Stomach smooth muscle (tissue), 2 donors: ENCODE results near the gene GTF2I.
"Not testable (repeated sequence)": the region's sequence is repeated elsewhere in the genome, so short reads cannot be mapped to it uniquely, and the experiment has no call there.

ENCODE experiments used
- H3K27ac ChIP-seq: one replicate; pipeline ENCODE4 v1.7.0; 2013; ENCODE audit warnings: mild to moderate bottlenecking, low read length, inconsistent platforms
- H3K27me3 ChIP-seq, 2 donors: one replicate each; pipeline ENCODE4 v1.7.0; 2013; ENCODE audit warnings: low read length in 2 of 2; ENCODE audit not compliant: insufficient read depth in 2 of 2, control insufficient read depth in 1 of 2
- H3K36me3 ChIP-seq, 2 donors: one replicate each; pipeline ENCODE4 v1.7.0; 2013; ENCODE audit warnings: low read length in 2 of 2; ENCODE audit not compliant: control insufficient read depth in 2 of 2, insufficient read depth in 2 of 2
- H3K4me1 ChIP-seq: one replicate; pipeline ENCODE4 v1.7.0; 2013; ENCODE audit warnings: low read length; ENCODE audit not compliant: control insufficient read depth, insufficient read depth
- H3K4me3 ChIP-seq, 2 donors: one replicate each; pipeline ENCODE4 v1.7.0; 2013; ENCODE audit warnings: low read length in 2 of 2
- H3K9ac ChIP-seq, 2 donors: one replicate each; pipeline ENCODE4 v1.7.0; 2013; ENCODE audit warnings: low read length in 2 of 2, mild to moderate bottlenecking in 1 of 2
- H3K9me3 ChIP-seq, 2 donors: one replicate each; pipeline ENCODE4 v1.7.0; 2013; ENCODE audit warnings: low read length in 2 of 2; ENCODE audit not compliant: control insufficient read depth in 2 of 2
- donor health status: healthy.
- donor health status: Pancreatic carcinoma.

Gene GTF2I

DNA sequence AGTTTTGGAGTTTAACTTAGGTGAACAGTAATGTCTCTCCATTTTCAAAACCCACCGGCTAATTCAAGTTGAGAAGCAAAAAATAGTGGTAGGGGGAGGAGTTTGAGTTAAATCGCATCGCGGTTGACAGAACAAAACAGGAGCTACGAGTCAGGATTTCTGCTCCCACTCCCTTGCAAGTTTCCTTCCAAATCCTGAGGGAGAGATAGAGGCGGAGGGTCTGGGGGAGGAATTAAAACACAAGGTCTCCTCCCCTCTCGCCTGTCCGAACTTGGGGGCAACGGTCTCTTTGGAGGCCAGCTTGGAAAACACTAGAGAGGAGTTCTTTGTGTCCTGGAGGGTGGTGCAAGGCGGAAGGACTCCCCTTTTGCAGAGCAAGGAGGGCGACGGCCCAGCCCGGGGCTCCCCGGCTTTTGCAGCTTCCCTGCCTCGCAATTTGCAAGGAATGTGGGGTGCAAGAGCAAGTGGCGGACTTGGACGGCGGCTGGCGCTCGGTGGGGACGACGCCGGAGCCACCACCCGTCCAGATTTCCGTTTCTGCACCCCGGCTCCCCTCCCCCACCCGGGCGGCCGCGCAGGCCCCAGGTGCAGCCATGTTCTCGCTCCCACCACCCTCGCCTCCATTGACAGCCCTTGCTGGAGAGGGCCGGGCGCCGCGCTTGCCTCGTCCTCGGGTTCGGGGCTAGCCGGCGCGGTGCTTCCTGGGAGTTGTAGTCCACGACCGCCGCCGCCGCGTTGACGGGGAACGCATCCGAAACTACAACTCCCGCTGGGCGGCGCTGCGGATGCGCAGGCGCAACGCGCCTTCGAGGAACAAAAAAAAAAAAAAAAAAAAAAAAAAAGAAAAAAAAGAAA lies 454 bp upstream of the GTF2I start:
- Histone ChIP-seq H3K4me1 (peaks cover 37% of the 10 kb centered on the region), H3K27me3 (no peaks in the 10 kb centered on the region), H3K4me3 (peak overlapping the region; percentile 85 to 87), H3K27ac (peak overlapping the region; percentile 95), H3K9ac (peak overlapping the region; percentile 78 to 88), H3K36me3 (no peaks in the 10 kb centered on the region), H3K9me3 (no peaks in the 10 kb centered on the region)

DNA sequence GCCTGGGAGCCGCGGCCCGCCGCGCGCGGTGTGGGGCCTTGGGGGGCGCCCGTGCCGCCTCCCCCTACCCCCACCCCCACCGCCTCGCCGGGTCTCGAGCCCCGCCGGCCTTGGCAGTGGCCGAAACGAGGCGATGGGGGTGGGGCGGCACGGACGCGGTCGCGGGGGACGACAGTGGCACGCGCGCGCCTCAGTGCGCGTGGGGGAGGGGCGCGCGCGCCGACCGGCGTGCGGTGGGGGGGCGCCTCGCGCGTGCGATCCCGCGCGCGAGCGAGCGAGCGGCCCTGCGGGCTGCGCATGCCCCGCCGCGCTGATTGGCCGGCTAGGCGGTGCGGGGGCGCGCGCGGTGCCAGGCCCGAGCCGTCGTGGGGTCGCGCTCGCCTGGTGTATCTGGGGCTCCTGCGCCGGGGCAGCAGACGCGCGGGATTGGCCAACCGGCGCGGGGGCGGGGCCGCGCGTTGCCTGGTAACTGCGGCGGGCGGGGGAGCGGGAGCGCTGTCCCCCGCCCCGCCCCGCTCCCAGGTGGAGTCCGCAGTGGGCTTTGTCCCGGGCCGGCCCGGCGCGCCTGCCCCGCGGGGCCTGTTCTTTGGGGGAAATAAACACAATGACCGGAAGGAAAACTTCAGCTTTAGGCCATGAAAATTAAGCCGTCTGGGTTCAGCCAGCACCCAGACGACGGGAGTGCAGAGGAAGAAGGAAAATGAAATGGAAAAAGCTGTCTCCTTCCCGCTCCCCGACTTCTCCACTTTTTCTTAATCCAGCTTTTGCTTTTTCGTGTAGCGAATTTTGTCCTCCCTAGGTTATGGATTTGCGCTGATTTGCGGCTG lies 873 bp downstream of the GTF2I start:
- H3K4me3 ChIP-seq: peak overlapping the region; percentile 70 to 87
- peak overlapping the region; percentile 75 to 88 for H3K9ac ChIP-seq
- H3K9me3 ChIP-seq: no peaks in the 10 kb centered on the region
- H3K27ac ChIP-seq: peak overlapping the region; percentile 95
- no peaks in the 10 kb centered on the region for H3K27me3 ChIP-seq
- peaks cover 42% of the 10 kb centered on the region for H3K4me1 ChIP-seq
- H3K36me3 ChIP-seq: no peaks in the 10 kb centered on the region

DNA sequence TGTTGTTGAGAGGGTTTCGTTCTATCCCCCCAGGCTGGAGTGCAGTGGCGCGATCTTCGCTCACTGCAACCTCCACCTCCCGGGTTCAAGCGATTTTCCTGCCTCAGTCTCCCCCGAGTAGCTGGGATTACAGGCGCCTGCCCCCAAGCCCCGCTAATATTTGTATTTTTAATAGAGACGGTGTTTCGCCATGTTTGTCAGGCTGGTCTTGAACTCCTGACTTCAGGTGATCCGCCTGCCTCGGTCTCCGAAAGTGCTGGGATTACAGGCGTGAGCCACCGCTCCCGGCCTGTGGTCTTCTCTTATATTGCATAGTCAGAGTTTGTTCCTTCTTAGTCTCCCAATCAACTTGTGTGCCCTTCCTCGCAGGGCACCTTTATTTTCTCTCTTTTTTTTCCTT lies 2.7 kb downstream of the GTF2I start:
- peaks cover 42% of the 10 kb centered on the region for H3K4me1 ChIP-seq
- H3K9me3 ChIP-seq, H3K27me3 ChIP-seq, H3K36me3 ChIP-seq, H3K9ac ChIP-seq: not testable (repeated sequence)
- H3K4me3 ChIP-seq: peak overlapping the region in 1 of 2 donors; percentile 57
- H3K27ac ChIP-seq: peak overlapping the region; percentile 58

DNA sequence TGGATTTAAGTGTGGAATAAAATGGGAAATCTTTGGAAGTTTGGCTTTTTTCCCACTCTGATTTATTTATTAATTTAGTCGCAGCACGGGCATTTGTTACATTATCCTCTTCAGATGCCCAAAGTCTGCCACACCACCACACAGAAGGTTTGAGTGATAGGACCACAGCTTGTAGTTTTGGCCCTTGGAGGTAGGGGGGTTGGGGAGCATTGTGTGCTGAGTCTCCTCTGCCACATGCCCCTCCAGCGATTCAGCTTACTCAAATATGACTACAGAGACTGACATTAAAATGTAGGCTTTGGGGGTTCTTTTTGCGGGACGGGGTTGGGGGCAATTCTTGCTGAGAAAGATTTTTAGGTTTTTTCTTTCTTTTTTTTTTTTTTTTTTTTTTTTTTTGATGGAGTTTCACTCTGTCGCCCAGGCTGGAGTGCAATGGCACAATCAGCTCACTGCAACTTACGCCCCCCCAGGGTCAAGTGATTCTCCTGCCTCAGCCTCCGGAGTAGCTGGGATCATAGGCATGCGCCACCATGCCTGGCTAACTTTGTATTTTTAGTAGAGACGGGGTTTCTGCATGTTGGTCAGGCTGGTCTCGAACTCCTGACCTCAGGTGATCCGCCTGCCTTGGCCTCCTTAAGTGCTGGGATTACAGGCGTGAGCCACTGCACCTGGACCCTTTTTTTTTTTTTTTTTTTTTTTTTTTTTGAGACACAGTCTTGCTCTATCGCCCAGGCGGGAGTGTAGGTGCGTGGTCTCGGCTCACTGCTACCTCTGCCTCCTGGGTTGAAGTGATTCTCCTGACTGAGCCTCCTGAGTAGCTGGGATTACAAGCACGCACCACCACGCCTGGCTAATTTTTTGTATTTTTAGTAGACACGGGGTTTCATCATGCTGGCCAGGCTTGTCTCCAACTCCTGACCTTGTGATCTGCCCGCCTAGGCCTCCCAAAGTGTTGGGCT lies 4.6 kb downstream of the GTF2I start:
- not testable (repeated sequence) for H3K9ac ChIP-seq
- H3K4me1 ChIP-seq: peaks cover 28% of the 10 kb centered on the region

DNA sequence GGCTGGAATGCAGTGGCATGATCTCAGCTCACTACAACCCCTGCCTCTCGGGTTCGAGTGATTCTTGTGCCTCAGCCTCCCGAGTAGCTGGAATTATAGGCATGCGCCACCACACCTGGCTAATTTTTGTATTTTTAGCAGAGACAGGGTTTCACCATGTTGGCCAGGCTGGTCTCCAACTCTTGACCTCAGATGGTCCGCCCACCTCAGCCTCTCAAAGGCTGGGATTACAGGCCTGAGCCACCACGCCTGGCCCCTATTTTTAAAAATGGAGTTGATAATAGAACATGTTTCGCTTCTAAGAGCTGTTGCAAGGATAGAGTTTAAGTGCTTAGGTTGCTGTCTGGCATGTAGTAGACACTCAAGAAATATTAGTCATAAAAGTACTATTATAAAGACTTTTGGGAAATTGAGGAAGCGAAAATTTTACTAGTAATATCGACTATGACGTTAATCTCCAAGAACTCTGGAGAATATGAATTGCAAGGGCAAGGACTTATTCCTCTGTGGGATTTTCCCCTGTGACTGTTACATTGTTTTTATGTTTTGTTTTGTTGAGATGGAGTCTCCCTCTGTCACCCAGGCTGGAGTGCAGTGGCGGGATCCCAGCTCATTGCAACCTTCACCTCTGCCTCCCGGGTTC lies 7.9 kb downstream of the GTF2I start:
- H3K9me3 ChIP-seq: no peaks in the 10 kb centered on the region
- H3K9ac ChIP-seq: no peak overlapping the region
- peaks cover 0 to 3% of the 10 kb centered on the region in 2 donors for H3K36me3 ChIP-seq
- no peak overlapping the region for H3K4me3 ChIP-seq
- H3K4me1 ChIP-seq: peaks cover 17% of the 10 kb centered on the region
- no peaks in the 10 kb centered on the region for H3K27me3 ChIP-seq
- no peak overlapping the region for H3K27ac ChIP-seq

More for the DNA sequence above, 4.6 kb downstream of the GTF2I start:
- H3K27me3 ChIP-seq, H3K9me3 ChIP-seq, H3K36me3 ChIP-seq: not testable (repeated sequence)
- H3K27ac ChIP-seq: peak overlapping the region; percentile 31
- peak overlapping the region in 1 of 2 donors; percentile 8 for H3K4me3 ChIP-seq

DNA sequence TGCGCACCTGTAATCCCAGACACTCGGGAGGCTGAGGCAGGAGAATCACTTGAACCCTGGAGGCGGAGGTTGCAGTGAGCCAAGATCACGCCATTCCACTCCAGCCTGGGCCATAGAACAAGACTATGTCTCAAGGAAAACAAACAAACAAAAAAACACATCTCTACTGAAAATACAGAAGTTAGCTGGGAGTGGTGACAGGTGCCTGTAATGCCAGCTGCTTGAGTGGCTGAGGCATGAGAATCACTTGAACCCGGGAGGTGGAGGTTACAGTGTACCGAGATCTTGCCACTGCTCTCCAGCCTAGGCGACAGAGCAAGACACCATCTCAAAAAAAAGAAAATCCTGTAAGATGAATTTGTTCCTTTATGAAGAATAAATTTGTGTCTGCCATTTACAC lies 9.5 kb downstream of the GTF2I start:
- H3K27me3 ChIP-seq, H3K27ac ChIP-seq, H3K9ac ChIP-seq, H3K9me3 ChIP-seq, H3K36me3 ChIP-seq, H3K4me3 ChIP-seq: not testable (repeated sequence)
- peaks cover 12% of the 10 kb centered on the region for H3K4me1 ChIP-seq

DNA sequence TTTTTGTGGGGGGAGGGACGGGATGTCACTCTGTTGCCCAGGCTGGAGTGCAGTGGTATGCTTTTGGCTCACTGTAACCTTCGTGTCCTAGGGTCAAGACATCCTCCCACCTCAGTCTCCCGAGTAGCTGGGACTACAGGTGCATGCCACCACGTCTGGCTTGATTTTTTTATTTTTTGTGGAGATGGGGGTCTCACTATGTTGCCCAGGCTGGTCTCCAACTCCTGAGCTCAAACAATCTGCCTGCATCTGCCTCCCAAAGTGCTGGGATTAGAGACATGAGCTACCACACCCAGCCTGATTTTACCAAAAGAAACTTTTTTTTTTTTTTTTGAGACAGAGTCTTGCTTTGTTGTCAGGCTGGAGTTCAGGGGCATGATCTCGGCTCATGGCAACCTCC lies 10.0 kb downstream of the GTF2I start:
- not testable (repeated sequence) for H3K36me3 ChIP-seq, H3K27me3 ChIP-seq, H3K9ac ChIP-seq, H3K9me3 ChIP-seq, H3K4me3 ChIP-seq, H3K27ac ChIP-seq
- peaks cover 15% of the 10 kb centered on the region for H3K4me1 ChIP-seq

DNA sequence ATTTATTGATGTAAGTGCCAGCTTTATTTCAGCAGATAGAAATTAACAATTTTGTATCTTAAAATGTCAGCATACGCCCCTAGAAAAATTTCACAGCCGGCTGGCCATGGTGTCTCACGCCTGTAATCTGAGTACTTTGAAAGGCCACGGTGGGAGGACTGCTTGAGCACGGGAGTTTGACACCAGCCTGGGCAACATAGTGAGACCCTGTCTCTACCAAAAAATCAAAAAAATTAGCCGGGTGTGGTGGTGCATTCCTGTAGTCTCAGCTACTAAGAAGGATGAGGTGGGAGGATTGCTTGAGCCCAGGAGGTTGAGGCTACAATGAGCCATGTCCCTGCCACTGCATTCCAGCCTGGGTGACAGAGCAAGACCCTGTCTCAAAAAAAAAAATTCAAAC lies 14.1 kb downstream of the GTF2I start:
- H3K9ac ChIP-seq: no peak overlapping the region
- H3K4me3 ChIP-seq: no peak overlapping the region
- H3K27ac ChIP-seq: no peak overlapping the region
- H3K4me1 ChIP-seq: peaks cover 10% of the 10 kb centered on the region
- H3K27me3 ChIP-seq: no peaks in the 10 kb centered on the region
- H3K9me3 ChIP-seq: no peaks in the 10 kb centered on the region
- H3K36me3 ChIP-seq: peaks cover 0 to 4% of the 10 kb centered on the region in 2 donors

DNA sequence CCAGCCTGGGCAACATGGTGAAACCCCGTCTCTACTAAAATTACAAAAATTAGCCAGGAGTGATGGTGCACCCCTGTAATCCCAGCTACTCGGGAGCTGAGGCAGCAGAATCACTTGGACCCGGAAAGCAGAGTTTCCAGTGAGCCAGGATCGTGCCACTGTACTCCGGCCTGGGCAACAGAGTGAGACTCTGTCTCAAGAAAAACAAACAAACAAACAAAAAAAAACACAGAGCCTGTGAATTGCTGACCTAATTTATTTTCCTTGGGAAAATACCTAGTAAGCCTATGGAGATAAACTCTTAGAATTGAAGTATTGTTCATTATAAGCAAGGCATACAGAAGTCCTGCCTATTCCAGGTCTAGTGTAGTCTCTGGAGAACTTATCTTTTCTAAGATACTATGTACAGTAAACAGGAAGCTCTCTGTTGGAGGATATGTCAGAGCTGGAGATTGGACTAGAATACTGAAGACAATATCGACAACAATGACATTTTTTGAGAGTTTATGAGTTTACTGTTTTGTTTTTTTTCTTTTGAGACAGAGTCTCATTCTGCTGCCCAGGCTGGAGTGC lies 14.9 kb downstream of the GTF2I start:
- H3K4me3 ChIP-seq: no peak overlapping the region
- no peaks in the 10 kb centered on the region for H3K27me3 ChIP-seq
- no peaks in the 10 kb centered on the region for H3K9me3 ChIP-seq
- no peak overlapping the region for H3K27ac ChIP-seq
- H3K36me3 ChIP-seq: peaks cover 0 to 2% of the 10 kb centered on the region in 2 donors
- H3K9ac ChIP-seq: no peak overlapping the region
- H3K4me1 ChIP-seq: peaks cover 10% of the 10 kb centered on the region
